Uterus (tissue), 2 donors: Measurements from ENCODE around the gene CHRNB1.

Experiments used
- CTCF ChIP-seq, 4 experiments: fragments of 200-600 bp in 2 of 4; fragments of 450-650 bp in 2 of 4; sonication (generic) in 2 of 4; IDR thresholded peaks; one replicate each; pipeline ENCODE4 v1.5.1; 2016 to 2019; ENCODE audit warnings: antibody characterized with exemption in 4 of 4, mild to moderate bottlenecking in 2 of 4, moderate library complexity in 1 of 4
- POLR2A ChIP-seq, 2 donors: fragments of 450-650 bp; IDR thresholded peaks; one replicate each; pipeline ENCODE4 v1.6.1; 2016; ENCODE audit warnings: antibody characterized with exemption in 2 of 2, mild to moderate bottlenecking in 1 of 2, moderate library complexity in 1 of 2

- TF ChIP-seq CTCF (IDR thresholded peaks at IDR 0.05) (no peak), POLR2A (IDR thresholded peaks at IDR 0.05) (no peak)
Measured at GRCh38 chr17:7429722-7430121, 15.1 kb upstream of the CHRNB1 start.
